Measurements from ENCODE around the gene MYL3.

GRCh38 chr3:46844397-46844796, 18.8 kb downstream of the MYL3 start:
- no peak for TF ChIP-seq SMC3 (IDR thresholded peaks at IDR 0.05)
- no peak for TF ChIP-seq CTCF (IDR thresholded peaks at IDR 0.05)
- TF ChIP-seq POLR2A (IDR thresholded peaks at IDR 0.05; ENCODE audit: low read length) = no peak
- no peak for TF ChIP-seq EP300 (IDR thresholded peaks at IDR 0.05)
- no peak for TF ChIP-seq RARB (CRISPR knock-in tag; IDR thresholded peaks at IDR 0.05)
- TF ChIP-seq CEBPB (IDR thresholded peaks at IDR 0.05) = no peak
- no peak for TF ChIP-seq USF2 (IDR thresholded peaks at IDR 0.05)
- no peak for TF ChIP-seq KDM5A (IDR thresholded peaks at IDR 0.05)

All from A549 (cell line).